ENCODE data around the gene WDR55.
"Not testable (repeated sequence)": the region's sequence is repeated elsewhere in the genome, so short reads cannot be mapped to it uniquely, and the experiment has no call there.

The WDR55 gene

GRCh38 chr5:140713562-140714094 is 48.9 kb downstream of the WDR55 start:
- no peak for DNase-seq

DNA sequence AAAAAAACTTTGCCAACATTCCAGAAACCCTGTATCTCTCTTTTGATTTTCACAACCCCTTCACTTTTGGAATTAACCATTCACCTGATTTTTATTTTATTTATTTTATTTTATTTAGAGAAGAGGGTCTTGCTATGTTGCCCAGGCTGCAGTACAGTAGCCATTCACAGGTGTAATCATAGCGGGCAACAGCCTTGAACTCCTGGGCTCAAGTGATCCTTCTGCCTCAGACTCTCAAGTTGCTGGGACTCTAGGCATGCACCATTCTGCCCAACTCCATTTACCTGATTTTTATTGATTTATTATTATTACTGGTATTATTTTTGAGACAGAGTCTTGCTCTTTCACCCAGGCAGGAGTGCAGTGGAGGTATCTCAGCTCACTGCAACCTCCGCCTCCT is 51.5 kb downstream of the WDR55 start:
- not testable (repeated sequence) for DNase-seq

- no peak for DNase-seq
These were observed 53.5 kb downstream of the WDR55 start for GRCh38 chr5:140718266-140718592.

DNA sequence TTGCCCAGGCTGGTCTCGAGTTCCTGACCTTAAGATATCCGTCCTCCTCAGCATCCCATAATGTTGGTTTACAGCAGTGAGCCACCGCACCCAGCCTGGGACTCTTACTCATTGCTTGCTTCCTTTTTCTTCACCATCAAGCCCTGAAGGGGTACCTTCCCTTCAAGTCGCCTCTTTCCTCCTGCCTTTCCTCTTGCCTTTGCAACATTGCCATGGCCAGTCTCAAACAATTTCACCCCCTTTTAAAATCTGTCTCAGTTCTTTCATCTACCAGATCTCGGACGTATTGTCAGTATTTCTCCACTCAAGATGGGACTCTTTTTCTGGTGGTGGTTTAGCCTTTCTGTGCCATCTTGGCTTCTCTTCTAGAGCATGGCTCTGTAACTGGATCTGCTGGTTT is 56.0 kb downstream of the WDR55 start:
- not testable (repeated sequence) for DNase-seq

- DNase-seq, result not testable (repeated sequence)
These were observed 56.7 kb downstream of the WDR55 start for GRCh38 chr5:140721395-140721794.

Data from stimulated activated CD4-positive, alpha-beta T cell treated with anti-CD3 and anti-CD28 coated beads, Interleukin-12 subunit alpha, Interleukin-12 subunit beta, amount 100 ng/mL, for 4 hours (primary cell).